Measurements from ENCODE around the gene KCNQ2.

The KCNQ2 gene

DNA sequence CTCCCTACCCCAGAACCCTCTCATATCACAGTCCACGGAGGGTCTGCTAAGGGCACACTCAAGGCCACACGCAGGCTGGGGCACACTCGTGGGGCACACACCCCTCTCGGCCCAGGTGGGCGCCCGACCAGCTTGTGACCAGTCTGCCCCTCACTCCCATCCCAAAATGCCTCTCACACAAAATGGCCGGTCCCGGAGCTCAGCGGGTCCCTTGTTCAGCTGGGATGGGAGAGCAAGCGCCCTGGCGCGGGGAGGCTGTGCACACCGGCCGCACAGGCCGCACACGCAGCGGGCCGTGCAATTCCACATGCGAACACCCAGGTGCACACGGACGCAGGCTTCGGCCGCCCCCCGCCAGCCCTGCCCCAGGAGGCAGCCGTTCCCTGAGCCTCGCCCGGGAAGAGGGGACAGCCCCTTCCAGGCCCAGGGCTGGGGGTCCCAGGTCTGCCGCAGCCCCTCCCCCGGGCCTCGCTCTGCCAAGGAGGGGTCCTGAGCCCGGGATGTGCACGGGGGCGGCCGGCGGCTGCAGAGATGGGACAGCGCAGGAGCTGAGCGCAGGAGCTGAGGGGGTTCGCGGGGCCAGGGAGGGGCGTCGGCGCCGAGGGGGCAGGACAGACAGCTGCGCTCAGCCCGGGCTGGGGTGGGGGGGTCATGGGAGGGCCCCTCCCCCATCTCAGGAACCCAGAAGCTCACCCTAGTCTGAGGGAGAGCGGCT is 1.3 kb downstream of the KCNQ2 start:
- DNase-seq (ENCODE audit: low read depth in 2 of 2) = no peak

DNA sequence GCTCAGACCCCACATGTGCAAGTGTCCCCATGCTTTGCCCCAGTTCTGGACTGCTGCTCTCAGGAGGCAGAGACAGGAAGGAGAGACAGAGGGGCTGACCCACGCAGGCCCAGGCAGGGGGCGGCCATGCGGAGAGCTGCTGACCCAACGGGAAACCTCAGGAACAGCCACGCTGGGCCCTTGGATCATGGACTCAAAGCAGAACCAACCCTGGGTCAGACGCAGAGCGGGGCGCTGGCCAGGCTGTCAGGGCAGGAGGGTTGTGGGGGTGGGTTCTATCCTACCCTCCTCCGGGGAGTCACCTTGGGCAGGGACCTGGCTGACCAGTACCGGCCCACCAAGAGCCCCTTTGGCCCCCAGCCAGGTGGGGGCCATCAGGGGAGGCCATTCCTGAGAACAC is 2.0 kb downstream of the KCNQ2 start:
- no peak for DNase-seq (ENCODE audit: low read depth in 2 of 2)

GRCh38 chr20:63469713-63470101 is 2.7 kb downstream of the KCNQ2 start:
- DNase-seq (ENCODE audit: low read depth in 2 of 2) = no peak

GRCh38 chr20:63469019-63469712 is 3.3 kb downstream of the KCNQ2 start:
- DNase-seq (ENCODE audit: low read depth in 2 of 2) = no peak

DNA sequence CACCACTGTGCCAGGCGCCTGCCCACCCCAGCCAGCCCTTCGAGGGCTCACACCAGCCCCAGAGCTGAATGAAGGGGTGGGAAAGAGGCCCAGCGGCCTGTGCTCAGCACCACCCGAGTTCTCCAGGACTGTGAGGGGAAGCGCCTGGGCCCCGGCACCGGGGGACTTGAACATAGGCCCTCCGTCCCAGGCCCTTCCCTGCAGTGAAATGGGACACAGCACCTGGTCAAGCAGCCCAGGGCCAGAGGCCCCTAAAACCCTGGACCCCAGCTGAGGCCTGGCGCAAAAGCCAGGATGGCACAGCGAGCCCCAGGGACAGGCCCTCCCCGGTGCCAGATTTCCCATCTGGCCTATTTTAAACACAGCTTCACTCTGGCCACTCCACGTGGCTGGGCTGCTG is 4.0 kb downstream of the KCNQ2 start:
- DNase-seq (ENCODE audit: low read depth in 2 of 2) = no peak

DNA sequence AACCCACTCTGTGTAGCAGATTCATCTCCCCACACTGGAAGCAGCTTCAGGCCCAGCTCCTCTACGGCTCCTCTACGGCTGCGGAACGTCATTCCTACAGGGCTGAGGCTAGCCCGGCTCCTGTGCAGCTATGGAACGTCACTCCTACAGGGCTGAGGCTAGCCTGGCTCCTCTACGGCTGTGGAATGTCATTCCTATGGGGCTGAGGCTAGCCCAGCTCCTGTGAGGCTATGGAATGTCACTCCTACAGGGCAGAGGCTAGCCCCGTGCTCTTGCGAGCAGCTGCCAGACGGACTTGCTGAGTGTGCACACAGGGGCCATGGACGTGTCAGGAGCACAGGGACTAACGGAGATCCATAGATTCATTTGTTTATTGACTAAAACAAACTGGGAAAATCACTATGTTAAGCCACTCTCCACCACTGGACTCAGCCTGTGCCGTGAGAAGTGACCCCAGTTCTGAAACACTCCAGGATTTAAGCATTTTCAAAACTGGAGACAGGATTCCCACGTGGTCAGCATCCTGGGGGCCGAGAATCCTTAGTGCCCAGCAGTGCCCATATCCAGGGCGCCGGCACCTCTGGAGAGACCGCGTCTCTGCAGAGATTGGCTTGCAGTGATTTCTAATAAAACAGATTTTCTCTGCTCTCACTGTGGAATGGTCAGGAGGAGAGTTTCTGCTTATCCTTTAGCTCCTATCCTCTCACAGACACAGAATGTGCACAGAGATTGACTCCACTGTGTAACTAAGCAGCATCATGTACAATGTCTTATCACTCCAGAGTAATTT is 5.0 kb downstream of the KCNQ2 start:
- DNase-seq (ENCODE audit: low read depth in 2 of 2) = no peak

- DNase-seq (ENCODE audit: low read depth in 2 of 2) = no peak
Observed at GRCh38 chr20:63466861-63467260, 5.6 kb downstream of the KCNQ2 start.

- DNase-seq (ENCODE audit: low read depth in 2 of 2) = no peak
Observed at GRCh38 chr20:63466250-63466825, 6.1 kb downstream of the KCNQ2 start.

- DNase-seq (ENCODE audit: low read depth in 2 of 2) = no peak
Observed at GRCh38 chr20:63465380-63466249, 6.8 kb downstream of the KCNQ2 start.

DNA sequence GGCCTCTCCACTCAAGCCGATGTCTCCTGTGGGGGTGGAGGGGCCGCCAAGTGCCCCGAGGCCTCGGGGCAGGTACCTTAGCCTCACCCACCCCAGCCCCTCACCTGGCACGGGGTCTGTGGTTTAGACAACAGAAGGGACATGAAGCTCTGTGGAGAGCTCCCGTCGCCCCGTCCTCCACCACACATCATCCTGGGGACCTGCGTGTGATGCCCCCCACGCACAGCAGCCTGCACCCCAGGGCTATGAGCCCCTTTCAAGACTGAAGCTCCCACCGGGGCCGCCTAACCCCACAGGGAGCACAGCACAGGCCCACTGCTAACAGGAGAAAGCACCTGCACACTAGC is 8.2 kb downstream of the KCNQ2 start:
- no peak for DNase-seq (ENCODE audit: low read depth in 2 of 2)

GRCh38 chr20:63463400-63464288 is 8.8 kb downstream of the KCNQ2 start:
- no peak for DNase-seq (ENCODE audit: low read depth in 2 of 2)

GRCh38 chr20:63462244-63462643 is 10.2 kb downstream of the KCNQ2 start:
- no peak for DNase-seq (ENCODE audit: low read depth in 2 of 2)

DNA sequence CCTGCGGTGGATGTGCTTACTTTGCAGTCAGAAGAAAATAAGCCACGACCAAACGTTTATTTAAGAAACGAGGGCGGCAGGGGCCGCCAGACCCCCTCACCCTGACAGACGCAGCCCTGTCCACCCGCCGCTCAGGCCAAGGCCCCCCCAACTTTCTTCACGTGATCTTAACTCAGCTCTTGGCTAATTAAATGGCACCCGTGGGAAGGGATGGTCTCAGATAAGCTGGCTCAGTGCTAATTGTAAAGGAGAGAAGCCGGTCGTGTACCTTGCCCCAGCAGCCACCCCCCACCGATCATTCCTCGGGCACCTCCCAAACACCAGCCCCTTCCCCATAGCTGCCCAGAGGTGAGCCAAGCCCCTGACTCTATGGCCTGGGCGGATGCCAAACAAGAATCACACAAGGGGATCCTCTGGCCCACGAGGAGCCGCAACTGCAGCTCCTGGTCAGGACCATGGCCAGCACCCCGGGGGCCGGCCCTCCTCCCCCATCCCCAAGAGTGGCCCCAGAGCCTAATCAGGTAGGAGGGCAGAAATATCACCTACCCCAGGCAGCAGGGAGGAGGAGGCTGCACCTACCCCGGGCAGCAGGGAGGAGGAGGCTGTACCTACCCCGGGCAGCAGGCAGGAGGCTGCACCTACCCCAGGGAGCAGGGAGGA is 11.2 kb downstream of the KCNQ2 start:
- DNase-seq (ENCODE audit: low read depth in 2 of 2) = no peak

DNA sequence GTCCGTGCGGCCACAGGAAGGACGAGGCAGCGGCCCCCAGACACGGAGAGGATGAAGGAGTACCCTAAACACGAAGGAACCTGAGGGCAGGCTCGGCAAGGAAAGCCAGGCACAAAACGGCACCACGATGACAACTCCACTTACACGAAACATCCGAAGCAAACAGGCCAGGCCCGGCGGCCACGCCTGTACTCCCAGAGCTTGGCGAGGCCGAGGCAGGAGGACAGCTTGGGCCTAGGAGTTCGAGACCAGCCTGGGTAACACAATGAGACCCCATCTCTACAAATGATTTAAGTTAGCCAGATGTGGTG is 13.4 kb downstream of the KCNQ2 start:
- DNase-seq (ENCODE audit: low read depth in 2 of 2) = no peak

GRCh38 chr20:63458170-63459069 is 14.0 kb downstream of the KCNQ2 start:
- DNase-seq (ENCODE audit: low read depth in 2 of 2) = no peak

DNA sequence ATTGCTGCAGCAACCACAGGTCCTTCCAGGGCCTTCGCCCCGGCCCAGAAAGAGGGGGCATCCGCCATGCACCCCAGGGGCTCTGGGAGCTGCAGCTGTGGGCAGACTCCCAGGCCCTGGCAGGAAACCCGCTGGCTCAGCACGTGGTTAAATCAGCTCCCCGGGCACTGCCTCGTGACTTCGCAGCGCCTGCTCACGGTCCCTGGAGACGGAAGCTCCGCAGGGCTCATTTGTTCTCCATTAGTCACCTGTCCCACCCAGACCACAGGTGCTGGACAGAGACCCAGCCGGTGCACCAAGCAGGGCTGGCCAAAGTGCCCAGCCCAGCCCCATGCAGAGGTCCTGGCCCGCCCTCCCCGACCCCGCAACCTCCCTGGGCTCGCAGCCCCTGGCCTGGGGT is 14.7 kb downstream of the KCNQ2 start:
- no peak for DNase-seq (ENCODE audit: low read depth in 2 of 2)

GRCh38 chr20:63456429-63457284 is 15.8 kb downstream of the KCNQ2 start:
- DNase-seq (ENCODE audit: low read depth in 2 of 2) = no peak

DNA sequence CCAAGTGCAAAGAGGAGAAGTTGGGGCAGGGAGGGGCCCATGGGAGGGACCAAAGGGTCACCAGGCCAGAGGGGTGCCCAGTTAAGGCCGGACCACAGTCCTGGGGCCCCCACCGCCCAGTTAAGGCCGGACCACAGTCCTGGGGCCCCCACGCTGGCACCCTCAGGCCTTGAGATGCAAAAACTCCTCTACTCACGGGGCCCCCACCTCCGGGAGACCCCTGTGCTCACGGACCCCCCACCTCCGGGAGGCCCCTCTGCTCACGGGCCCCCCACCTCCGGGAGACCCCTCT is 16.9 kb downstream of the KCNQ2 start:
- no peak for DNase-seq (ENCODE audit: low read depth in 2 of 2)

Measured in stimulated activated CD8-positive, alpha-beta memory T cell treated with anti-CD3 and anti-CD28 coated beads, Interleukin-15, amount 100 ng/mL, for 4 hours (primary cell).